K562 (cell line): ENCODE results near the gene AGT. TPM values are rescaled to one million over a fixed set of nuclear protein-coding genes. Genes with fewer than 3 reads are reported as not detected.

Experiments
- ATAC-seq: fragments of 200-7000 bp; cut with Tn5 transposase; 3 replicates; pipeline ENCODE4 v1.9.1; 2020; ENCODE audit warnings: moderate library complexity
- BruUV-seq: library from RNA; stranded (reverse); fragments of 400-500 nt; replicated peaks from 2 replicates; lab custom pipeline; 2021; lab: Mats Ljungman, UMichigan
- CTCF ChIA-PET: fragments of 300-600 bp; formaldehyde crosslinking; extraction: SDS; loops from one replicate; lab custom pipeline; 2021; ENCODE audit warnings: low intra/inter-chr PET ratio; lab: Yijun Ruan, JAX
- POLR2A ChIA-PET: fragments of 300-600, 350-650 bp; sonication (Branson Sonifier 250); formaldehyde crosslinking; extraction: SDS; loops from one replicate; lab custom pipeline; 2021; ENCODE audit warnings: antibody characterized with exemption, inconsistent platforms; lab: Yijun Ruan, JAX
- DNase-seq, 4 experiments: peaks; one replicate each; pipeline versions ENCODE4 v3.0.0 to v3.0.0-alpha.2; 2011 to 2018; ENCODE audit warnings: low spot score in 3 of 4, mixed read lengths in 3 of 4; ENCODE audit errors: extremely low read depth in 1 of 4
- FAIRE-seq: peaks from 2 replicates; lab custom pipeline; 2011; peaks lifted over from hg19 to GRCh38; lab: Jason Lieb, UNC
- H2AFZ ChIP-seq: 2 replicates; pipeline ENCODE4 v1.6.0; 2011; ENCODE audit warnings: low read depth, low read length, control low read depth, inconsistent platforms
- H3K27ac ChIP-seq: fragments of 200-600 bp; 3 replicates; pipeline ENCODE4 v1.8.0; 2011; ENCODE audit warnings: low read depth, mild to moderate bottlenecking, control low read depth, inconsistent platforms, low read length, moderate library complexity, mixed read lengths; ENCODE audit errors: extremely low read depth
- H3K27me3 ChIP-seq, 2 experiments: fragments of 300-600 bp in 1 of 2; 2 replicates in 1 of 2; 3 replicates in 1 of 2; pipeline versions ENCODE4 v1.6.0 to v1.8.0; 2011; ENCODE audit warnings: inconsistent platforms in 2 of 2, low read length in 2 of 2, mild to moderate bottlenecking in 1 of 2, mixed read lengths in 1 of 2, moderate library complexity in 1 of 2; ENCODE audit not compliant: control insufficient read depth in 2 of 2, insufficient read depth in 2 of 2
- H3K36me3 ChIP-seq: fragments of 300-600 bp; 3 replicates; pipeline ENCODE4 v1.8.0; 2011; ENCODE audit warnings: mild to moderate bottlenecking, low read length, inconsistent platforms; ENCODE audit not compliant: control insufficient read depth, insufficient read depth
- H3K4me1 ChIP-seq, 2 experiments: fragments of 200-600 bp in 1 of 2; replicated peaks in 1 of 2; 2 replicates in 1 of 2; 3 replicates in 1 of 2; pipeline versions ENCODE4 v1.5.1 to v1.8.0; 2011; ENCODE audit warnings: inconsistent platforms in 2 of 2, low read length in 2 of 2, mild to moderate bottlenecking in 1 of 2, mixed read lengths in 1 of 2, moderate library complexity in 1 of 2; ENCODE audit not compliant: control insufficient read depth in 2 of 2, insufficient read depth in 2 of 2
- H3K4me2 ChIP-seq: 2 replicates; pipeline ENCODE4 v1.6.1; 2011; ENCODE audit warnings: low read length, control low read depth, inconsistent platforms, mixed read lengths; ENCODE audit not compliant: insufficient read depth
- H3K4me3 ChIP-seq: fragments of 200-600 bp; sonication (generic), shearing (Covaris generic); 2 replicates; pipeline ENCODE4 v1.5.1; 2016; ENCODE audit warnings: control low read depth, inconsistent platforms
- H3K79me2 ChIP-seq: fragments of 200-600 bp; 3 replicates; pipeline ENCODE4 v1.8.0; 2011; ENCODE audit warnings: low read length, inconsistent platforms; ENCODE audit not compliant: control insufficient read depth, insufficient read depth
- H3K9ac ChIP-seq, 2 experiments: 2 replicates each; pipeline versions ENCODE4 v1.6.0 to v1.6.1; 2011; ENCODE audit warnings: low read depth in 2 of 2, low read length in 2 of 2, control low read depth in 1 of 2, inconsistent platforms in 1 of 2, mild to moderate bottlenecking in 1 of 2, mixed read lengths in 1 of 2; ENCODE audit not compliant: insufficient read depth in 1 of 2
- H3K9me1 ChIP-seq: one replicate; pipeline ENCODE4 v1.6.0; 2011; ENCODE audit warnings: inconsistent platforms, mild to moderate bottlenecking, low read length, moderate library complexity; ENCODE audit not compliant: control insufficient read depth, insufficient read depth
- H3K9me3 ChIP-seq: replicated peaks from 2 replicates; pipeline ENCODE4 v1.5.1; 2011; ENCODE audit warnings: low read depth, low read length, inconsistent platforms; ENCODE audit not compliant: control insufficient read depth, insufficient read depth
- H4K20me1 ChIP-seq: replicated peaks from 2 replicates; pipeline ENCODE4 v1.6.1; 2011; ENCODE audit warnings: low read length, inconsistent platforms, mixed read lengths; ENCODE audit not compliant: control insufficient read depth, insufficient read depth
- ARID1B ChIP-seq: fragments of 450-650 bp; IDR thresholded peaks from 2 replicates; pipeline ENCODE4 v1.6.1; 2016; ENCODE audit warnings: antibody characterized with exemption, mild to moderate bottlenecking, inconsistent platforms
- CREBBP ChIP-seq: IDR thresholded peaks from one replicate; pipeline ENCODE4 v1.6.1; 2012; ENCODE audit warnings: low read depth, mild to moderate bottlenecking, control low read depth, inconsistent platforms, low read length
- CSDE1 ChIP-seq, 2 experiments: fragments of 450-650 bp; IDR thresholded peaks; 2 replicates each; pipeline ENCODE4 v1.6.1; 2016; ENCODE audit warnings: mild to moderate bottlenecking in 1 of 2
- DEAF1 ChIP-seq: fragments of 450-650 bp; formaldehyde crosslinking; IDR thresholded peaks from 2 replicates; pipeline ENCODE4 v1.4.0; 2020; ENCODE audit warnings: mild to moderate bottlenecking, moderate library complexity
- DPF2 ChIP-seq: fragments of 450-650 bp; IDR thresholded peaks from 2 replicates; pipeline ENCODE4 v1.6.1; 2016
- GABPB1 ChIP-seq: sonication (generic); formaldehyde crosslinking; IDR thresholded peaks from 2 replicates; pipeline ENCODE4 v1.8.0; 2022; ENCODE audit warnings: mild to moderate bottlenecking, missing genetic modification reagents
- MAX ChIP-seq: sonication (generic); formaldehyde crosslinking; IDR thresholded peaks from 2 replicates; pipeline ENCODE4 v1.9.0; 2022; ENCODE audit warnings: mild to moderate bottlenecking, missing genetic modification reagents
- NBN ChIP-seq: fragments of 450-650 bp; IDR thresholded peaks from 2 replicates; pipeline ENCODE4 v1.6.1; 2016; ENCODE audit warnings: low read depth, mild to moderate bottlenecking
- NFE2L1 ChIP-seq: fragments of 450-650 bp; IDR thresholded peaks from 2 replicates; pipeline ENCODE4 v1.6.1; 2016; ENCODE audit warnings: missing genetic modification characterization, low read depth, mild to moderate bottlenecking, missing compliant biosample characterization, moderate library complexity, borderline replicate concordance
- PURB ChIP-seq: sonication (generic); formaldehyde crosslinking; IDR thresholded peaks from 2 replicates; pipeline ENCODE4 v1.9.0; 2021; ENCODE audit warnings: low read depth, mild to moderate bottlenecking, missing genetic modification reagents
- ZBTB43 ChIP-seq: sonication (generic); formaldehyde crosslinking; IDR thresholded peaks from 2 replicates; pipeline ENCODE4 v1.8.0; 2023; ENCODE audit warnings: mild to moderate bottlenecking, missing genetic modification reagents
- ZNF274 ChIP-seq: IDR thresholded peaks from 2 replicates; pipeline ENCODE4 v1.6.1; 2011; ENCODE audit warnings: low read depth, mild to moderate bottlenecking, low read length, moderate library complexity, borderline replicate concordance
- ZNF277 ChIP-seq: fragments of 250-450 bp; sonication (Bioruptor Pico); IDR thresholded peaks from 2 replicates; pipeline ENCODE4 v1.8.0; 2022; ENCODE audit warnings: inconsistent platforms, mild to moderate bottlenecking, moderate library complexity, borderline replicate concordance
- ZNF511 ChIP-seq: sonication (generic); formaldehyde crosslinking; IDR thresholded peaks from 2 replicates; pipeline ENCODE4 v1.8.0; 2022; ENCODE audit warnings: mild to moderate bottlenecking, missing genetic modification reagents
- ZNF561 ChIP-seq: fragments of 450-650 bp; formaldehyde crosslinking; conservative IDR thresholded peaks from 2 replicates; pipeline ENCODE4 v1.4.0; 2020; ENCODE audit warnings: mild to moderate bottlenecking, moderate library complexity
- WGBS: fragments of 100-300 bp; shearing (Covaris generic); methylation state at CpG from one replicate; pipeline ENCODE4 v1.1.6; 2016; ENCODE audit warnings: low coverage, mixed read lengths; ENCODE audit not compliant: insufficient coverage; ENCODE audit errors: missing lambda C conversion rate; 5-methylcytosine and 5-hydroxymethylcytosine counted together
- in situ Hi-C: fragments of 300-500 bp; cut with MboI; formaldehyde crosslinking; loops from 4 replicates; pipeline ENCODE4 v1.15.0; 2018; ENCODE audit warnings: inconsistent platforms, mixed read lengths
- intact Hi-C: fragments of 100-400 bp; cut with micrococcal nuclease; formaldehyde crosslinking; loops from 2 replicates; pipeline ENCODE4 v1.14.2; 2022
- polyA plus RNA-seq, 8 experiments: library from polyadenylated mRNA; depleted of rRNA in 4 of 8; stranded (reverse) in 5 of 8; unstranded in 3 of 8; fragments of >200 nt; fragmentation: Nextera tagmentation in 2 of 8; fragmentation: Illumina TruSeq in 1 of 8; extraction: Ambion mirVana in 2 of 8; extraction: Trizol in 1 of 8; gene quantifications; 2 replicates each; pipeline versions ENCODE4 v1.2.1 to v1.2.3, GENCODE V29; 2011 to 2014; ENCODE audit warnings: inconsistent platforms in 1 of 8, missing spikeins in 1 of 8
- total RNA-seq, 7 experiments: library from RNA; depleted of rRNA in 6 of 7; stranded (reverse); fragments of >200 nt in 6 of 7; fragmentation: Illumina TruSeq in 2 of 7; extraction: Trizol in 2 of 7; gene quantifications; 2 replicates each; pipeline versions ENCODE4 v1.2.1 to v1.2.3, GENCODE V29; 2011 to 2021; ENCODE audit warnings: low replicate concordance in 1 of 7

AGT gene
- total and polyA plus RNA-seq, 9 of the 15 experiments (the other 6 are each of a cell fraction or from before 2014, with no cell fraction given): 0.40 TPM; not detected in 8

GRCh38 chr1:230691615-230692014 lies 22.3 kb downstream of the AGT start:
- Histone ChIP-seq H3K27me3 (peaks cover 0 to 3% of the 10 kb centered on the region in 2 experiments; a peak in 1 of 5 replicates), H2AFZ (no peak overlapping the region), H3K36me3 (peaks cover 61% of the 10 kb centered on the region), H3K9me1 (no peaks in the 10 kb centered on the region)
- FAIRE-seq: no peak
- no TSS peak for BruUV-seq
- no peak for DNase-seq
- TF ChIP-seq ZBTB43 (no peak), CREBBP (no peak), GABPB1 (CRISPR knock-in tag) (no peak), CSDE1 (IDR thresholded peaks at IDR 0.05) (no peak), PURB (CRISPR knock-in tag) (no peak), DPF2 (no peak), ARID1B (no peak), ZNF274 (no peak), NBN (no peak), ZNF511 (CRISPR knock-in tag) (no peak), MAX (CRISPR knock-in tag) (no peak), NFE2L1 (tag) (no peak), ZNF561 (CRISPR knock-in tag) (no peak), ZNF277 (CRISPR knock-in tag) (no peak), DEAF1 (CRISPR knock-in tag) (no peak)
- TF ChIP-seq, all 486 proteins: peak for 0
- CTCF ChIA-PET: no interaction called here
- intact Hi-C loops: no loop called here
- Histone ChIP-seq H3K79me2 (no peaks in the 10 kb centered on the region), H3K9ac (no peak overlapping the region), H3K4me2 (no peak overlapping the region), H3K4me1 (no peaks in the 10 kb centered on the region; a peak in 1 of 5 replicates), H3K27ac (no peak overlapping the region), H4K20me1 (0 out of 2 replicates have a peak, but pooled peaks cover 9% of the 10 kb centered on the region), H3K9me3 (no peaks in the 10 kb centered on the region), H3K4me3 (no peak overlapping the region)
- ATAC-seq: no peak
- POLR2A ChIA-PET: interaction anchor here (0.7 to 1.7 kb wide), 3 partner anchors 10 to 1361 kb away, joined by 4 to 8 read pairs (median 7); no protein-coding TSS in a partner anchor
- in situ Hi-C loops: no loop called here
- WGBS: 96% methylated on average over 10 of the region's 10 CpGs
